ENCODE measurements around the gene CACNG1.

The CACNG1 gene

DNA sequence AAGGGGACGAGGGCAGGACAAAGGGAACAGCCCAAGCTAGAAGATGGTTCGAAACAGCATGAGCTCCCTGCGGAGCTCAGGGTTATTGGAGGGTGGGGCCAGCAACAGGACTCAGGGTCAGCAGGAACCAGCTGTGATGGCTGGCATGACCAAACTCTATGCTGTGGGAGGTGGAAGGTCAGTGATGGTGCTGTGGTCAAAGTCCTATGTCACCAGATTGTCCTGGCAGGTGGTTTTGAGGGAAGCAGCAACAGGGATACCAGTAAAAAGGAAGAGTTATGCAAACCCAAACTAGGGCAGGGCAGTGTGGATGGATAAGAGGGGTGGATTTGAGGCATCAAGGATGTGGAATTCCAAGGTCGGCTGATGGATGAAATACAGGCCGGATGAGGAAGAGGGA, 47.4 kb upstream of the CACNG1 start:
- H3K27ac ChIP-seq (replicated peaks): no peak overlapping the region
- no peak overlapping the region for H3K4me3 ChIP-seq (replicated peaks; ENCODE audit: insufficient read depth, low read length)
- no peak for TF ChIP-seq GABPA (IDR thresholded peaks at IDR 0.05; ENCODE audit: low read depth)
- no peak for TF ChIP-seq SPI1 (IDR thresholded peaks at IDR 0.05; ENCODE audit: borderline replicate concordance, low read depth)
- TF ChIP-seq, protein P1, sequence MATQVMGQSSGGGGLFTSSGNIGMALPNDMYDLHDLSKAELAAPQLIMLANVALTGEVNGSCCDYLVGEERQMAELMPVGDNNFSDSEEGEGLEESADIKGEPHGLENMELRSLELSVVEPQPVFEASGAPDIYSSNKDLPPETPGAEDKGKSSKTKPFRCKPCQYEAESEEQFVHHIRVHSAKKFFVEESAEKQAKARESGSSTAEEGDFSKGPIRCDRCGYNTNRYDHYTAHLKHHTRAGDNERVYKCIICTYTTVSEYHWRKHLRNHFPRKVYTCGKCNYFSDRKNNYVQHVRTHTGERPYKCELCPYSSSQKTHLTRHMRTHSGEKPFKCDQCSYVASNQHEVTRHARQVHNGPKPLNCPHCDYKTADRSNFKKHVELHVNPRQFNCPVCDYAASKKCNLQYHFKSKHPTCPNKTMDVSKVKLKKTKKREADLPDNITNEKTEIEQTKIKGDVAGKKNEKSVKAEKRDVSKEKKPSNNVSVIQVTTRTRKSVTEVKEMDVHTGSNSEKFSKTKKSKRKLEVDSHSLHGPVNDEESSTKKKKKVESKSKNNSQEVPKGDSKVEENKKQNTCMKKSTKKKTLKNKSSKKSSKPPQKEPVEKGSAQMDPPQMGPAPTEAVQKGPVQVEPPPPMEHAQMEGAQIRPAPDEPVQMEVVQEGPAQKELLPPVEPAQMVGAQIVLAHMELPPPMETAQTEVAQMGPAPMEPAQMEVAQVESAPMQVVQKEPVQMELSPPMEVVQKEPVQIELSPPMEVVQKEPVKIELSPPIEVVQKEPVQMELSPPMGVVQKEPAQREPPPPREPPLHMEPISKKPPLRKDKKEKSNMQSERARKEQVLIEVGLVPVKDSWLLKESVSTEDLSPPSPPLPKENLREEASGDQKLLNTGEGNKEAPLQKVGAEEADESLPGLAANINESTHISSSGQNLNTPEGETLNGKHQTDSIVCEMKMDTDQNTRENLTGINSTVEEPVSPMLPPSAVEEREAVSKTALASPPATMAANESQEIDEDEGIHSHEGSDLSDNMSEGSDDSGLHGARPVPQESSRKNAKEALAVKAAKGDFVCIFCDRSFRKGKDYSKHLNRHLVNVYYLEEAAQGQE (IDR thresholded peaks at IDR 0.05; ENCODE audit: insufficient replicate concordance, low read depth): no peak
- no peak for TF ChIP-seq POLR2AphosphoS5 (IDR thresholded peaks at IDR 0.05; ENCODE audit: low read depth)
- TF ChIP-seq, protein P2, sequence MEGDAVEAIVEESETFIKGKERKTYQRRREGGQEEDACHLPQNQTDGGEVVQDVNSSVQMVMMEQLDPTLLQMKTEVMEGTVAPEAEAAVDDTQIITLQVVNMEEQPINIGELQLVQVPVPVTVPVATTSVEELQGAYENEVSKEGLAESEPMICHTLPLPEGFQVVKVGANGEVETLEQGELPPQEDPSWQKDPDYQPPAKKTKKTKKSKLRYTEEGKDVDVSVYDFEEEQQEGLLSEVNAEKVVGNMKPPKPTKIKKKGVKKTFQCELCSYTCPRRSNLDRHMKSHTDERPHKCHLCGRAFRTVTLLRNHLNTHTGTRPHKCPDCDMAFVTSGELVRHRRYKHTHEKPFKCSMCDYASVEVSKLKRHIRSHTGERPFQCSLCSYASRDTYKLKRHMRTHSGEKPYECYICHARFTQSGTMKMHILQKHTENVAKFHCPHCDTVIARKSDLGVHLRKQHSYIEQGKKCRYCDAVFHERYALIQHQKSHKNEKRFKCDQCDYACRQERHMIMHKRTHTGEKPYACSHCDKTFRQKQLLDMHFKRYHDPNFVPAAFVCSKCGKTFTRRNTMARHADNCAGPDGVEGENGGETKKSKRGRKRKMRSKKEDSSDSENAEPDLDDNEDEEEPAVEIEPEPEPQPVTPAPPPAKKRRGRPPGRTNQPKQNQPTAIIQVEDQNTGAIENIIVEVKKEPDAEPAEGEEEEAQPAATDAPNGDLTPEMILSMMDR (IDR thresholded peaks at IDR 0.05; ENCODE audit: insufficient read depth, low read length): no peak
- no peaks in the 10 kb centered on the region for H3K27me3 ChIP-seq (ENCODE audit: insufficient read depth, poor library complexity, severe bottlenecking)
- DNase-seq (ENCODE audit: low read depth in 1 of 2, low spot score in 1 of 2): no peak

DNA sequence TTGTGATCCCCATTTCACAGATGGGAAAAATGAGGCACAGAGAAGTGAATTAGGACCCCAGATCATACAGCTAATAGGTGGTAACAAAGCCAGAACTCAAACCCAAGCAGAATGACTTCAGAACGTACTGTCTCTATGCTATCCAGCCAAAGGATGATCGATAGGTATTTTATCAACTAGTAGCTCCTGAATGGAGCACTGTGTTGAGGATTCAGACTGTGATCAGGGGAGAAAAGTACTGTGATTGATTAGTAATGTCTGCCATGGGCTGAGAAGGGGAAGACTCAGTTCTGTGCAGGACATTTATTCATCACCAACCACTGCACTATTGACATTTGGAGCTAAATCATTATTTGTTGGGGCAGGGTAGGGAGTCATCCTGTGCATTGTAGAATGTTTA, 41.1 kb upstream of the CACNG1 start:
- TF ChIP-seq SPI1 (IDR thresholded peaks at IDR 0.05; ENCODE audit: borderline replicate concordance, low read depth) (no peak), POLR2AphosphoS5 (IDR thresholded peaks at IDR 0.05; ENCODE audit: low read depth) (no peak), GABPA (IDR thresholded peaks at IDR 0.05; ENCODE audit: low read depth) (no peak)
- TF ChIP-seq, protein P2 (IDR thresholded peaks at IDR 0.05; ENCODE audit: insufficient read depth, low read length): no peak
- TF ChIP-seq, protein P1 (IDR thresholded peaks at IDR 0.05; ENCODE audit: insufficient replicate concordance, low read depth): no peak
- H3K27me3 ChIP-seq (ENCODE audit: insufficient read depth, poor library complexity, severe bottlenecking): no peaks in the 10 kb centered on the region
- no peak for DNase-seq (ENCODE audit: low read depth in 1 of 2, low spot score in 1 of 2)
- no peak overlapping the region for H3K27ac ChIP-seq (replicated peaks)
- H3K4me3 ChIP-seq (replicated peaks; ENCODE audit: insufficient read depth, low read length): no peak overlapping the region

DNA sequence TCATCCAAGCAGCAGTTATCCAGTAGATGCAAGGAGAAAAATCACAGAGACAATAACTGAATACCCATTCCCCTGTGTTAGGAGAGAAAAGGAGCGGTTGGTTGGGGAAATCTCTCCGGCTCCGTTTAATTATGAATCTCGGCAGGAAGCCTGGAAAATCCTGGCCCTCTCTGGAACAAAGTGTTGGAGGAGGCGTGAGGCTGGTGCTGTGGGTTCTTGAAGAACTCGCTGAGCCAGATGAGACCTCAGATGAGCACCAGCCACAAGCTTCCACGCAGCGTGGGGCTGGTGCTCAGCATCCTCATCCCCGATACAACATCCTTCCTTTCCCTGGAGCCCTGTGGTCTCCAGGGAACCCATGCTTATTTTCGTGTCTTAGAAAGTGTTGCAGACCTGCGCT, 40.2 kb upstream of the CACNG1 start:
- TF ChIP-seq, protein P2 (IDR thresholded peaks at IDR 0.05; ENCODE audit: insufficient read depth, low read length): no peak
- TF ChIP-seq GABPA (IDR thresholded peaks at IDR 0.05; ENCODE audit: low read depth) (no peak), SPI1 (IDR thresholded peaks at IDR 0.05; ENCODE audit: borderline replicate concordance, low read depth) (no peak), POLR2AphosphoS5 (IDR thresholded peaks at IDR 0.05; ENCODE audit: low read depth) (no peak)
- TF ChIP-seq, protein P1 (IDR thresholded peaks at IDR 0.05; ENCODE audit: insufficient replicate concordance, low read depth): no peak
- H3K4me3 ChIP-seq (replicated peaks; ENCODE audit: insufficient read depth, low read length): no peak overlapping the region
- no peak overlapping the region for H3K27ac ChIP-seq (replicated peaks)
- no peak for DNase-seq (ENCODE audit: low read depth in 1 of 2, low spot score in 1 of 2)
- H3K27me3 ChIP-seq (ENCODE audit: insufficient read depth, poor library complexity, severe bottlenecking): no peaks in the 10 kb centered on the region
